ENCODE data around the gene GLYATL1. TPM values are rescaled to one million over a fixed set of nuclear protein-coding genes. Genes with fewer than 3 reads are reported as not detected.

The GLYATL1 gene
- total and polyA plus RNA-seq, 2 of the 8 experiments (the other 6 are each of a cell fraction or from before 2014, with no cell fraction given) = 8.6 to 10.7 TPM

GRCh38 chr11:58905721-58906547 is 33.4 kb upstream of the GLYATL1 start (continued):
- TF ChIP-seq CBX8 (IDR thresholded peaks at IDR 0.05; ENCODE audit: borderline replicate concordance, low read depth, low read length) (no peak), GTF2F1 (IDR thresholded peaks at IDR 0.05; ENCODE audit: borderline replicate concordance, low read depth, low read length) (0 out of 2 replicates have a peak, but pooled peaks have one; percentile 23), TAF7 (optimal IDR thresholded peaks at IDR 0.05; ENCODE audit: borderline replicate concordance, low read depth, low read length) (no peak), TEAD4 (IDR thresholded peaks at IDR 0.05; ENCODE audit: low read depth, low read length) (no peak), POLR2A (IDR thresholded peaks at IDR 0.05; ENCODE audit: control extremely low read depth in 1 of 2, low read depth in 2 of 2, low read length in 2 of 2) (peak in 1 of 2 experiments; percentile 64; a peak in 1 of 3 replicates), KDM1A (IDR thresholded peaks at IDR 0.05; ENCODE audit: borderline replicate concordance, low read length) (peak; percentile 80), ATF2 (IDR thresholded peaks at IDR 0.05; ENCODE audit: low read length) (no peak), CHD7 (IDR thresholded peaks at IDR 0.05; ENCODE audit: insufficient replicate concordance, low read length) (no peak)
